GM12865 (cell line): Measurements from ENCODE around the gene ANKLE2.

Source experiments
- DNase-seq: peaks from one replicate; pipeline ENCODE4 v3.0.0; 2010; ENCODE audit warnings: low read depth
- H3K4me3 ChIP-seq: 2 replicates; pipeline ENCODE4 v1.5.1; 2011; ENCODE audit warnings: mild to moderate bottlenecking, low read depth, low read length, control low read depth
- CTCF ChIP-seq: IDR thresholded peaks from 2 replicates; pipeline ENCODE4 v1.5.1; 2011; ENCODE audit warnings: low read length, control low read depth, low read depth, inconsistent platforms; ENCODE audit not compliant: insufficient read depth; ENCODE audit errors: missing control alignments

Gene ANKLE2

DNA sequence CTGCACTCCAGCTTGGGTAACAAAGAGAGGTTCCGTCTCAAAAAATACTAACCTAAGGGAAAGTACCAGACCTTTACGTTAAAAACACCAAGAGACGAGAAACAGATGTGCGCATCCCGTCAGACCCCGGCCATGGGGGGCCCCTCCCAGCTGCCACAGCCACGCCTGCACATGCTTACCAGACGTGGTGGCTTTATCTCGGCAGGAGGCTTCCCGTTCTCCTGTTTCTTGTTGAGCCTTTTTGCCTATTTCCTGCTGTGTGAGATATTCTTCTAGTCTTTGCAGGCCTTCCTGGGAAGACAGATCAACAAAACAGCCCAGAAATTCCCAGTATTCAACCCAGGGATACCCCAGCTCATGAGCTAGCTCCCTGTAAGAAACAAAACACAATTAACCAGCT, 27.4 kb downstream of the ANKLE2 start:
- no peak overlapping the region for H3K4me3 ChIP-seq
- no peak for TF ChIP-seq CTCF
- no peak for DNase-seq

GRCh38 chr12:132731574-132731973, 30.1 kb downstream of the ANKLE2 start:
- no peak for DNase-seq
- no peak overlapping the region for H3K4me3 ChIP-seq
- TF ChIP-seq CTCF: no peak

DNA sequence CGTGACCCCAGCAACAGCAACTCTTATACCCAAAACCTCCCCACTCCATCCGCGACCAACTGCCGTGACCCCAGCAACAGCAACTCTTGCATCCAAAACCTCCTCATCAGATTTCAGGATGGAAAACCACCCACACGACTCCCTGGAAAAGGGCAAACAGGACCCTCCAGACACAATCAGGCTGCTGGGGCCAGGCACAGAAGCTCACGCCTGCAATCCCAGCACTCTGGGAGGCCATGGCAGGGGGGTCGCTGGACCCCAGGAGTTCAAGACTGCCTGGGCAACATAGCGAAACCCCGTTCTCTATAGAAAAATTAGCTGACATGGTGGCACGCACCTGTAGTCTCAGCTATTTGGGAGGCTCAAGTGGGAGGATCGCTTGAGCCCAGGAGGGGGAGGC, 31.3 kb downstream of the ANKLE2 start:
- TF ChIP-seq CTCF: no peak
- DNase-seq: no peak
- H3K4me3 ChIP-seq: no peak overlapping the region

GRCh38 chr12:132729541-132730320, 31.9 kb downstream of the ANKLE2 start:
- no peak for DNase-seq
- no peak for TF ChIP-seq CTCF
- H3K4me3 ChIP-seq: no peak overlapping the region

DNA sequence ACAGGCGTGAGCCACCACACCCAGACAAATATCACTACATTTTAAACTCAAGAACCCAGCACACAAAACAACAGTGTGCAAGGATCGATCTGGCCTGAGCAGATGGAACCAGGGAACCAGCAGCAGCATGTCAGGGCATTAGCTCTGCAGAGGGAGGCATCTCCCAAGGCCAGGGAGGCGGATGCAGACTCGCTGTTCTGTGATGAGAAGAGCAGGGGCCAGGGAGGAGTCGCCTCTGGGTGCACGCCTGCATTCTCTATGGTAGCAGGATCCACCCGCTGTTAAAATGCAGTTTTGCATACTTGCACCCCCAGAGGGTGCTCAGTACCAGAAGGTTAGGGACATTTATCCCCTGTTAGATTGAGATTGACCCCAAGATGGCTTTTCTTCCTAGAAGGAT, 33.1 kb downstream of the ANKLE2 start:
- no peak for DNase-seq
- TF ChIP-seq CTCF: no peak
- no peak overlapping the region for H3K4me3 ChIP-seq

DNA sequence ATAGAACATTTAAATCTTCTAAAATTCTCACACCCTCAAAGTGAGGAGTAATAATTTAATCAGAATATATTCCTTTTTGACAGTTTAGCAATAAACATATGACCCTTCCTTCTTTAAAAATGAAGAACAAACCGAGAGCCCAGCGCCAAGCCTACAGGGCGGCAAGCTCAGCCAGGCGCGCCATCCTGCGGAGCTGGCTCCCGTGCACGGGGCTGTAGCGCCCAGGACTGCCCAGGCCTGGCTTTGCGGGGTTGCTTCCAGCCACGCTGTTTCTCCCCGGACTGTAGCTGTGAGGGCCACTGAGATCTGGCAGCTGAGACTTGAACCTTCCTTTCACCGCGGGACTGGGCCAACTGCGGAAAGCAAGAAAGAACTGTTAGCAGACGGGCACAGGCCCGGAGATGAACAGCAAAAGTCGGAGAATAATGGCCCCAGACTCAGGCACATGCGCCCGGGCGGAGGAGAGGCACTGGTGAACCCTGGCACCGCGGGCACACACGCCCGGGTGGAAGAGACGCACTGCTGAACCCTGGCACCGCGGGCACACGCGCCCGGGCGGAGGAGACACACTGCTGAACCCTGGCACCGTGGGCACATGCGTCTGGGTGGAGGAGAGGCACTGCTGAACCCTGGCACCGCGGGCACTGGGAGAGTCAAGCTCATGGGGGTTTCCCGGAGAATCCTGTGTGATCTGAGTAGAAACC, 34.4 kb downstream of the ANKLE2 start:
- H3K4me3 ChIP-seq: no peak overlapping the region
- DNase-seq: no peak
- no peak for TF ChIP-seq CTCF
